ENCODE results near the gene ABCC6. TPM values are rescaled to one million over a fixed set of nuclear protein-coding genes. Genes with fewer than 3 reads are reported as not detected.
"Not testable (repeated sequence)": the region's sequence is repeated elsewhere in the genome, so short reads cannot be mapped to it uniquely, and the experiment has no call there.

The ABCC6 gene
- total RNA-seq, 1 experiment from 2014 or later = 1.7 TPM

DNA sequence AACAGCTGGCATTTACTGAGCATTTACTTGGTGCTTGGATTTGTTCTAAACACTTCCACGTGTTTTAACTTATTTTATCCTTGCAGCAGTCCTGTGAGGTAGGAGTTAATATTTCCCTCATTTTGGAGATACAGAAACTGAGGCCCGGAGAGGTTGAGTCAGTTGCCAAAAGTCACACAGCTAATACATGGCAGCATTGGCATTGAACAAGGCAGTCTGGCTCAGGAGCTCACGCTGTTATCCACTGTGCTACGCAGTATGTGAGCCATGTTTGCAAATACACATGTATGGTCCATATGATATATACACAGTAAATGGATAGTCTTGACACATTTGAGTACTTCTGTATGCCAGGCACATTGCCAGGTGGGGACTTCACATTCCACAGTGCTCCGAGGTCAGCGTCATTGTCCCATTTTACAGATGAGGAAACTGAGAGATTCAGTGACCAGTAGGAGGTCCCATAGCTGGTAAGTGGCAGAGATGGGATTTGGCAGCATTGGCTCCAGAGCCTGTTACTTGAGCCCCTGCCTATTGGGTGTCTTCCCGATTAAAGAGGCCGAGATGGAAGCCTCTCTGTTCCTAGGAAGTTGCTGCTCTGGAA lies 110.7 kb downstream of the ABCC6 start:
- DNase-seq (ENCODE audit: low read depth) = no peak

DNA sequence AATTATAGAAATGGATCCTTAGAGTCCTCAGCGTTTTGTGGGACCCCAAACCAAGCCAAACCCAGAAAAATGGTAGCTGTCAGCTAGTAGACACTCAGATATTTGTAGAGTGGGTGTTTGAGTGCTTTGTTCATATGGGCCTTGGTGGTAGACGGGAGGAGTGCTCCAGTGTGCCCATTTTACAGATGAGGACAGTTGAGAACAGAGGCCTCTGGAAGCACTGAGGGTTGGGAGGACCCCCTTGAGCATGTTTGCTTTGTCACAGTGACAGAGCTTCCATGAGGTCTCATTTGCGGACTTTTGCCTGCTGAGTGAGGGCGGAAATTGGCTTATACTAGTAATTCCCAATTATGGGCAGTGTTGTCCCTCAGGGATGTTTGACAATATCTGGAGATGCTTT lies 111.7 kb downstream of the ABCC6 start:
- no peak for DNase-seq (ENCODE audit: low read depth)

DNA sequence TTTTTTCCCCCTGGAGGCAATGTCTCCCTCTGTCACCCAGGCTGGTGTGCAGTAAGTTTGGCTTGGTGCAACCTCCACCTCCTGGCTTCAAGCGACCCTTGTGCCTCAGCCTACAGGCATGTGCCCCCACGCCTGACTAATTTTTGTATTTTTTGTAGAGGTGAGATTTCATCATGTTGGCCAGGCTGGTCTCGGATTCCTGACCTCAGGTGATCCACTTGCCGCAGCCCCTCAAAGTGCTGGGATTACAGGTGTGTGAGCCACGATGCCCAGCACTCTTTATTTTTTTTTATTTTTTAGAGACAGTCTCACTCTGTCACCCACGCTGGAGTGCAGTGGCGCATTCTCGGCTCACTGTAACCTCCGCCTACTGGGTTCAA lies 113.2 kb downstream of the ABCC6 start:
- DNase-seq (ENCODE audit: low read depth) = no peak

DNA sequence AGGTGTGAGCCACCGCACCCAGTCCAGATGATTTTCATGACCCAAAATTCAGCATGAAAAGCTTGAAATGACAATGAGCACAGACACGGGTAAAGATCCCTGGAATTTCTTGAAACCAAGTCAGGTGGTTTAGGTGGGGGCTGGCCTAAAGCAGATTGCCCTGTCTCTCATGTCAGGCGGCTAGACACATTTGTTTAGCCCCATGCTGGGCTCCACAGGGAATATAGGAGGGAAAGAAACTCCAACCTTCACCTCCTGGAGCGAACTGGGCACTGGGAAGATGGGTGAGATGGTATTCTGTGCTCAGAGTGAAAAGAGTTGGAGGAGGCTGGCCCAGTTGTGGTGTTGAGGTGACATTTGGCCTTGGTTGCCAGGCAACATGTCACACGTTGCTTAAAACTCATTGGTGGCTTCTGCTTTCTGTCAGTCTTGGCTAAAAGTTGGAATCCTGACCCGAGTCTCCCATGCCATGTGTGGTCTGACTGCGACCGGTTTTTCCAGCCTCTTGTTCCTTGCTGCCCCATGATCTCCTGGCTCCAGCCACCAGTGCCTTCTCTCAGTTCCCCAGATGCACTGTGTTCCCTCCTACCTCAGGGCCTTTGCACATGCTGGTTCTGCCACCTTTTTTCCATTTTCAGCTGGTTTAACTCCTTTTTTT lies 113.7 kb downstream of the ABCC6 start:
- no peak for DNase-seq (ENCODE audit: low read depth)

DNA sequence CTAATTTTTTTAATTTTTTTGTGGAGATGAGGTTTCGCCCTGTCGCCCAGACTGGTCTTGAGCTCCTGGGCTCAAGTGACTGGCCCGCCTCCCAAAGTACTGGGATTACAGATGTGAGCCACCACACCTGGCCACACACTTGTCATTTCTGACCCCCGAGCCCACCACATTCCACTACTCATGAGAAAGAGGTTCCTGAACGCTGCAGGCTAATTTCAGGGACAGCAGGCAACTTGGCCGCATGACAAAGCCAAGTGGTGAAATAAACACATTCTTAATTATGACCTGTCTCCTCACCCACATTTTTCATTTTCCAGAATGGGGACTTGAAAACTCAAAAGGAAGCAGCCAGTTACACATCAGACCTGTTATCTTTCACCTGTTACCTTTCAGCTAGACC lies 114.5 kb downstream of the ABCC6 start:
- no peak for DNase-seq (ENCODE audit: low read depth)

DNA sequence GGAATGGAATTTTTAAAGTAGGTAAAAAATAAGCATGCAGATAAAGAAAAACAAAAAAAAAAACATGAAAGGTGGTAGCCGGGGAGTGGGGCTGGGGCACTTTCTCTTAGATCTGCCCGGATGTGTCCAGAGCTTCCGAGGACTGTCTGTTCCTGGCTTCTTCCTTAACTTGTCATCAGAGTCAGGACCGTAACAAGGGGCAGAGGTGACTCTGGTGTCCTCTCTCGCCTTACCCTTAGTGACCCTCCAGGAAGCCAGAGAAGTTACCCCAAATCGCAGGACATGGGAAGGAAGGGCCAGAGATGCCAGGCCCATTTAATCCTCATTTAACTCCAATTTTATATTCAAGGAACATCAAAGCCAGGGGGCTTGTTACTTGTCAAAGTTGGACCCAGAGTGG lies 115.5 kb downstream of the ABCC6 start:
- no peak for DNase-seq (ENCODE audit: low read depth)

DNA sequence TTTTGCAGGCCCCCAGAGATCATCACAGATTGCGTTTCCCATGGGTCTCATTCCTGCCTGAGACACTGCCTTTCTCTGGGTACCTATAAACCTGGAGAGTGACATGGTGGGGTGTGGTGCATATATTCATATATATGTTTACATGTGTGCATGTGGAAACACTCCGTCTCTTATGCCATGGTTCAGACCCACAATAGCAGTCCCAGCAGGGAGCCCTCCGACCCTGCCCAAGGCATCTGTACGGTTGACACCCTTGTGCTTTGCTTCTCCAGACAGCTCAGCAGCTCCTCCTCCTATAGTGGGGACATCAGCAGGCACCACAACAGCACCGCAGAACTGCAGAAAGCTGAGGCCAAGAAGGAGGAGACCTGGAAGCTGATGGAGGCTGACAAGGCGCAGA lies 116.8 kb downstream of the ABCC6 start:
- no peak for DNase-seq (ENCODE audit: low read depth)

DNA sequence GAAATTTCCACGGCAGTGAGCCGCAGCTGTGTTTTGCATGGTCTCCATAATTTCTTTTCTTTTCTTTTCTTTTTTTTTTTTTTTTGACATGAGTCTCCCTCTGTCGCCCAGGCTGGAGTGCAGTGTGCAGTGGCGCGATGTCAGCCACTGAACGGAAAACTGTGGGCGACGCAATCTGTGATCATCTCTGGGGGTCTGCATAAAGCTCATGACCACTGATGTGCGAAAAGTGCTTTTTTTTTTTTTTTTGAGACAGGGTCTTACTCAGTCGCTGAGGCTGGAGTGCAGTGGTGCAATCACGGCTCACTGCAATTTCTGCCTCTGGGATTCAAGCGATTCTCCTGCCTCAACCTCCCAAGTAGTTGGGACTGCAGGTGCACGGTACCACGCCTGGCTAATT lies 117.6 kb downstream of the ABCC6 start:
- DNase-seq (ENCODE audit: low read depth) = no peak

DNA sequence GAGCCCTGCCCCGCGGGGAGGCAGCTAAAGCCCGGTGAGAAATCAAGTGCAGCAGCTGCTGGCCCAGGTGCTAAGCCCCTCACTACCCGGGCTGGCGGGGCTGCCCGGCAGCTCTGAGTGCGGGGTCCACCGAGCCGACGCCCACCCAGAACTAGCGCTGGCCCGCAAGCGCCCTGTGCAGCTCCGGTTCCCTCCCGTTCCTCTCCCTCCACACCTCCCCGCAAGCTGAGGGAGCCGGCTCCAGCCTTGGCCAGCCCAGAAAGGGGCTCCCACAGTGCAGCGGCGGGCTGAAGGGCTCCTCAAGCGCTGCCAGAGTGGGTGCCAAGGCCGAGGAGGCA lies 118.5 kb downstream of the ABCC6 start:
- not testable (repeated sequence) for DNase-seq (ENCODE audit: low read depth)

DNA sequence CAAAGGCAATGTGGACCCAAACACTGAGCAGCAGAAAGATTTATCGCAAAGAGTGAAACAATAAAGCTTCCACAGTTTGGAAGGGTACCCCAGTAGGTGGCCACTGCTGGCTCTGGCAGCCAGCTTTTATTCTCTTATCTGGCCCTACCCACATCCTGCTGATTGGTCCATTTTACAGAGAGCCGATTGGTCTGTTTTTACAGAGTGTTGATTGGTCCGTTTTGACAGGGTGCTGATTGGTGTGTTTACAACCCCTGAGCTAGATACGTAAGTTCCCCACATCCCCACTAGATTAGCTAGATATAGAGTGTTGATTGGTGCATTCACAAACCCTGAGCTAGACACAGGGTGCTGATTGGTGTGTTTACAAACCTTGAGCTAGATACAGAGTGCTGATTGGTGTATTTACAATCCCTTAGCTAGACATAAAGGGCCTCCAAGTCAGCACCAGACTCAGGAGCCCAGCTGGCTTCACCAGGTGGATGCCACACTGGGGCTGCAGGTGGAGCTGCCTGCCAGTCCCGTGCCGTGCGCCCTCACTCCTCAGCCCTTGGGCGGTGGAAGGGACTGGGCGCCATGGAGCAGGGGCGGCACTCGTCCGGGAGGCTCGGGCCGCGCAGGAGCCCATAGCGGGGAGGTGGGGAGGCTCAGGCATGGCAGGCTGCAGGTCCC lies 119.0 kb downstream of the ABCC6 start:
- DNase-seq (ENCODE audit: low read depth) = not testable (repeated sequence)

DNA sequence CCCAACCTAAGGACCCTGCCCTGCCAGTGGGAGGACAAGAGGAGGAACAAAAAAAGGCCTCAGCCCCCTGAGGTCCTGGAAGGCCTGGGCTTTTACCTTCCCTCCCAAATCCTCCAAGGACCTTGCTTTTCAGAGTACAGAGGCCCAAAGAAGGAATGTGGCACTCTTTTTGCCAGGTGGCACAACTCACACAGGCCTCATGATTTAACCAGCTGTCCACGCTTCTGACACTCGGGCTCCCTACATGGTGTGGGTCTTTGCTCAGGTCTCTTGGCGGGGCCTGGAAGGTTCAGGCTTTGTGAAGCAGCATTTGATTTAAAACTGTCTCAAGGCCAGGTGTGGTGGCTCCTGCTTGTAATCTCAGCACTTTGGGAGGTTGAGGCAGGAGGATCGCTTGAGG lies 120.6 kb downstream of the ABCC6 start:
- DNase-seq (ENCODE audit: low read depth) = no peak

DNA sequence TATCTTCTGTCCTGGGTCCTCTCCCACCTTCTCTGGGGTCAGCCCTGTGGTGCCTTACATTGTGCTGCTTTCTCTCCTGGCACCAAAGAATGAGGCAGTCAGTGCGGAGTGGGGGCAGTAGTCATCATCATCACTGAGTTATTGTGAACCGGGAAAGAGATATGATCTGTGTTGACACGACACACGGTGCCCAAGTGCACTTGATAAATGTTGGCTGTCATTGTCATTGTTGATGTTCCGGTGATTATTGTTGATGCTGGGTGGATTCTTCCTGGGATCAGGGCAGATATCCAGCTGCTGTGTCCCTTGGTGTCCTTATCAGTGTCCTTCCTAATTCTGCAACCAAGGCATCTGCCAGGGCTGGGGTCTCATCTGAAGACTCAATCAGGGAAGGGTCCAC lies 121.7 kb downstream of the ABCC6 start:
- no peak for DNase-seq (ENCODE audit: low read depth)

DNA sequence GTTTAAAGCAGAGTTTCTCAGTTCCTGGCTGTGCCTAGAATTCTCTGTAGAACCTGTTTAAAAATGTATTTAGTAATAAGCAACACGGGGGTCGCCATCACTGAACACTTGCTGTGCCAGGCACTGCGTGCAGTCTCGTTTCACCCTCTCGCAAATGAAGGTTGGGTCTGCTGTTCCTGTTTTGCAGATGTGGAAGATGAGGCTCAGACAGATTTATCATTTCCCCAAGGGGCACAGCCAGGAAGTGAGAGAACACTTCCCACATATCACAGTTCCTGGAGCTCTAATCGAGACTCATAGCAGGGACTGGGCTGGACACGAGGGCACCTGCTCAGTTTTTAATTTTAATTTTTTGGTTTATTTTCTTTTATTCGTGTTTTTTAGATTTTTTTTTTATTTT lies 122.7 kb downstream of the ABCC6 start:
- DNase-seq (ENCODE audit: low read depth) = no peak

DNA sequence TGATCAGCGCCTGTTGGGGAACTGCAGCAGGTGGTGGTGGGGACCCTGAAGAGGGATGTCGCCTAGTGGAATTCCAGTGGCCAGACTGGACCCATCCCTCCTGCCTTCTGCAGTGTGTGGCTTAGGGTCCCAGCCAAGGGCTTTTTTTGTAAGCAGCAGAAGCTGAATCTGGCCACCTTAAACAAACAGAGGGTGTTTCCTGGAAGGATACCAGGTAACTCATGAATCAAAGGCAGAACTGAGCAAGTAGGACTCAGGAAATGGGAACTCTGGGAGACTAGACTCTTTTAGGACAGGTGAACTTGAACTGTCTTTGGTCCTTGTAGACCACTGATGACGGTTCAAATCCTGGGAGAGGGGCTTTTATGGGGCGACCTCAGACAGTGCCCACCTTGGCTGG lies 124.0 kb downstream of the ABCC6 start:
- no peak for DNase-seq (ENCODE audit: low read depth)

Other genes starting within 250 kb of the ABCC6 start
- 29.8 and 30.9 TPM in 2 replicates for gene NOMO3, start 9.0 kb upstream of the ABCC6 start, total RNA-seq (2014; rRNA removed; shearing (Covaris generic))
- gene NPIPA7, start 155.6 kb upstream of the ABCC6 start, total RNA-seq (2014; rRNA removed; shearing (Covaris generic)) = 1.3 and 9.0 TPM in 2 replicates

Data from RPMI7951 (cell line).